ENCODE data around the gene FCN2. TPM values are rescaled to one million over a fixed set of nuclear protein-coding genes. Genes with fewer than 3 reads are reported as not detected.

FCN2 gene
- total RNA-seq, 2 donors from 2014 or later = not detected

DNA sequence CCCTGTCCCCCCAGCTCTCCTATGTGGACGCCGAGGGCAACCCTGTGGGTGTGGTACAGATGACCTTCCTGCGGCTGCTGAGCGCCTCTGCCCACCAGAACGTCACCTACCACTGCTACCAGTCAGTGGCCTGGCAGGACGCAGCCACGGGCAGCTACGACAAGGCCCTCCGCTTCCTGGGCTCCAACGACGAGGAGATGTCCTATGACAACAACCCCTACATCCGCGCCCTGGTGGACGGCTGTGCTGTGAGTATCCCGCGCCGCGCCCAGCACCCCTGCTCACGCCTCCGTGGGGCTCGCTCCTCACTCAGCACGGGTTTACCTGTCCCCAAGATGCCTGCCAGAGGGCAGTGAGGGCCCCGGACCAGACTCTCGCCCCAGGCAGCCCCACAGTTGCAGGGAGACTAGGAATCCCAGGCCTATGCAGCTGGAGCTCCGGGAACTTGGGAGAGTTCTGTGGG lies 45.6 kb upstream of the FCN2 start:
- Histone ChIP-seq H3K27me3 (no peaks in the 10 kb centered on the region), H3K4me1 (no peaks in the 10 kb centered on the region), H3K36me3 (no peaks in the 10 kb centered on the region), H3K9me3 (no peaks in the 10 kb centered on the region), H3K27ac (no peak overlapping the region), H3K4me3 (no peak overlapping the region)
- DNase-seq (ENCODE audit: low spot score) = no peak
- TF ChIP-seq CTCF (IDR thresholded peaks at IDR 0.05) = no peak

DNA sequence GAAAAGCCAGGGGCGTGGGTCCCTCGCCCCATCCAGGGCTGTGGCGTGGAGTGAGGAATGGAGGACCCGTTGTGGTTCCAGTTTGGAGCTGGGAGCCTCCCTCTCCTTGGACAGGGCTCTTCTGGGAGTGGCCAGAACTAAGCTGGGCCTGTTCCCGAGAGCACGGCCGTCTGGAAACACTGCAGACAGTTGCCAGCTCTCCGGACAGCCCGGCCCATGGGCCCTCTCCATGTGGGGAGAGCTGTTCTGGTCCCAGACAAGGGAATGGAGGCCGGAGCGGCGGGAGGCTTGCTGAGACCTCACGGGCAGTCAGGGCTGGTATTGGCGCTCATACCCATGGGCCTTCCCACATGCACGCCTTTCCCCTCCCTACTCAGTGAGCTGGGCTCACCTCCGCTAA lies 45.2 kb upstream of the FCN2 start:
- no peak overlapping the region for H3K27ac ChIP-seq

GRCh38 chr9:134835987-134836386 lies 44.6 kb upstream of the FCN2 start:
- H3K4me1 ChIP-seq = no peaks in the 10 kb centered on the region
- H3K27ac ChIP-seq = no peak overlapping the region
- no peaks in the 10 kb centered on the region for H3K36me3 ChIP-seq
- no peaks in the 10 kb centered on the region for H3K27me3 ChIP-seq
- no peak for DNase-seq (ENCODE audit: low spot score)
- no peaks in the 10 kb centered on the region for H3K9me3 ChIP-seq
- no peak for TF ChIP-seq CTCF (IDR thresholded peaks at IDR 0.05)
- H3K4me3 ChIP-seq = no peak overlapping the region

More for the DNA sequence above, 45.2 kb upstream of the FCN2 start:
- Histone ChIP-seq H3K4me1 (no peaks in the 10 kb centered on the region), H3K9me3 (no peaks in the 10 kb centered on the region), H3K36me3 (no peaks in the 10 kb centered on the region), H3K4me3 (no peak overlapping the region), H3K27me3 (no peaks in the 10 kb centered on the region)
- no peak for TF ChIP-seq CTCF (IDR thresholded peaks at IDR 0.05)
- no peak for DNase-seq (ENCODE audit: low spot score)

- no peak overlapping the region for H3K4me3 ChIP-seq
- no peak for DNase-seq (ENCODE audit: low spot score)
- no peaks in the 10 kb centered on the region for H3K9me3 ChIP-seq
- TF ChIP-seq CTCF (IDR thresholded peaks at IDR 0.05) = no peak
- no peaks in the 10 kb centered on the region for H3K36me3 ChIP-seq
- H3K27ac ChIP-seq = no peak overlapping the region
- no peaks in the 10 kb centered on the region for H3K27me3 ChIP-seq
- H3K4me1 ChIP-seq = no peaks in the 10 kb centered on the region
Measured at GRCh38 chr9:134836406-134836970, 44.1 kb upstream of the FCN2 start.

- no peak for TF ChIP-seq CTCF (IDR thresholded peaks at IDR 0.05)
- Histone ChIP-seq H3K4me3 (no peak overlapping the region), H3K36me3 (no peaks in the 10 kb centered on the region), H3K27me3 (no peaks in the 10 kb centered on the region), H3K4me1 (no peaks in the 10 kb centered on the region), H3K9me3 (no peaks in the 10 kb centered on the region), H3K27ac (no peak overlapping the region)
- no peak for DNase-seq (ENCODE audit: low spot score)
Measured at GRCh38 chr9:134837529-134837928, 43.1 kb upstream of the FCN2 start.

Measured in right atrium auricular region (tissue), 2 donors.